AG09309 (cell line): ENCODE results near the gene PYGM.

Source experiments
- DNase-seq: peaks from one replicate; pipeline ENCODE4 v3.0.0-alpha.2; 2010; ENCODE audit warnings: low read depth
- H3K4me3 ChIP-seq: 2 replicates; pipeline ENCODE4 v1.5.1; 2011; ENCODE audit warnings: mild to moderate bottlenecking, low read depth, low read length, moderate library complexity; ENCODE audit not compliant: control insufficient read depth
- CTCF ChIP-seq: IDR thresholded peaks from 2 replicates; pipeline ENCODE4 v1.5.1; 2011; ENCODE audit warnings: mild to moderate bottlenecking, low read depth, low read length, inconsistent platforms; ENCODE audit not compliant: insufficient read depth, control insufficient read depth; ENCODE audit errors: missing control alignments

The PYGM gene

GRCh38 chr11:64802370-64803157 lies 42.8 kb upstream of the PYGM start:
- no peak for TF ChIP-seq CTCF
- no peak for DNase-seq
- H3K4me3 ChIP-seq = peak overlapping the region; percentile 42

- H3K4me3 ChIP-seq = no peak overlapping the region
- DNase-seq = no peak
- TF ChIP-seq CTCF = no peak
Observed at GRCh38 chr11:64801561-64802369, 42.0 kb upstream of the PYGM start.

- DNase-seq = no peak
- no peak overlapping the region for H3K4me3 ChIP-seq
- no peak for TF ChIP-seq CTCF
Observed at GRCh38 chr11:64801158-64801464, 41.3 kb upstream of the PYGM start.

GRCh38 chr11:64800303-64801157 lies 40.8 kb upstream of the PYGM start:
- DNase-seq = no peak
- TF ChIP-seq CTCF = no peak
- H3K4me3 ChIP-seq = no peak overlapping the region

- DNase-seq = no peak
- H3K4me3 ChIP-seq = no peak overlapping the region
- TF ChIP-seq CTCF = no peak
Observed at GRCh38 chr11:64799623-64800302, 40.0 kb upstream of the PYGM start.

GRCh38 chr11:64799256-64799622 lies 39.5 kb upstream of the PYGM start:
- H3K4me3 ChIP-seq = no peak overlapping the region
- no peak for DNase-seq
- TF ChIP-seq CTCF = no peak
